HEK293T (cell line): Measurements from ENCODE around the gene TBR1.

Experiments
- CTCF ChIA-PET: fragments of 350-600 bp; formaldehyde crosslinking; extraction: SDS; loops from one replicate; lab custom pipeline; 2021; ENCODE audit warnings: antibody characterized with exemption, inconsistent platforms; lab: Yijun Ruan, JAX
- POLR2A ChIA-PET: fragments of 350-600 bp; formaldehyde crosslinking; extraction: SDS; loops from one replicate; lab custom pipeline; 2020; ENCODE audit warnings: antibody characterized with exemption, inconsistent platforms; lab: Yijun Ruan, JAX
- DNase-seq: peaks from one replicate; pipeline ENCODE4 v3.0.0; 2012; ENCODE audit warnings: mixed read lengths; ENCODE audit errors: extremely low spot score
- ARNT ChIP-seq: fragments of 450-650 bp; IDR thresholded peaks from 2 replicates; pipeline ENCODE4 v1.6.1; 2017; ENCODE audit warnings: mild to moderate bottlenecking
- BHLHE40 ChIP-seq: fragments of 450-650 bp; IDR thresholded peaks from 2 replicates; pipeline ENCODE4 v1.6.1; 2016; ENCODE audit warnings: mild to moderate bottlenecking, moderate library complexity, borderline replicate concordance
- CTBP1 ChIP-seq: fragments of 450-650 bp; IDR thresholded peaks from 2 replicates; pipeline ENCODE4 v1.6.1; 2016; ENCODE audit warnings: borderline replicate concordance
- ELF4 ChIP-seq: fragments of 450-650 bp; IDR thresholded peaks from 2 replicates; pipeline ENCODE4 v1.6.1; 2017; ENCODE audit warnings: antibody characterized with exemption
- FOXA1 ChIP-seq: fragments of 450-650 bp; IDR thresholded peaks from 2 replicates; pipeline ENCODE4 v1.6.1; 2016; ENCODE audit warnings: mild to moderate bottlenecking
- FOXK2 ChIP-seq: fragments of 450-650 bp; IDR thresholded peaks from 2 replicates; pipeline ENCODE4 v1.6.1; 2016; ENCODE audit warnings: mild to moderate bottlenecking
- FOXM1 ChIP-seq: fragments of 450-650 bp; IDR thresholded peaks from 2 replicates; pipeline ENCODE4 v1.6.1; 2017; ENCODE audit warnings: mild to moderate bottlenecking, borderline replicate concordance
- HDGF ChIP-seq: fragments of 450-650 bp; IDR thresholded peaks from 2 replicates; pipeline ENCODE4 v1.6.1; 2017; ENCODE audit warnings: antibody characterized with exemption, borderline replicate concordance
- L3MBTL2 ChIP-seq: fragments of 450-650 bp; conservative IDR thresholded peaks from 2 replicates; pipeline ENCODE4 v1.6.1; 2016; ENCODE audit warnings: mild to moderate bottlenecking
- LEF1 ChIP-seq: fragments of 450-650 bp; IDR thresholded peaks from 2 replicates; pipeline ENCODE4 v1.6.1; 2017; ENCODE audit warnings: mild to moderate bottlenecking, borderline replicate concordance
- NFRKB ChIP-seq: fragments of 450-650 bp; IDR thresholded peaks from 2 replicates; pipeline ENCODE4 v1.6.1; 2016; ENCODE audit warnings: mild to moderate bottlenecking, moderate library complexity
- PKNOX1 ChIP-seq: fragments of 450-650 bp; IDR thresholded peaks from 2 replicates; pipeline ENCODE4 v1.6.1; 2016
- SP1 ChIP-seq: fragments of 450-650 bp; IDR thresholded peaks from 2 replicates; pipeline ENCODE4 v1.6.1; 2017
- SUZ12 ChIP-seq: fragments of 450-650 bp; IDR thresholded peaks from 2 replicates; pipeline ENCODE4 v1.6.1; 2016; ENCODE audit warnings: mild to moderate bottlenecking
- TARDBP ChIP-seq: fragments of 450-650 bp; IDR thresholded peaks from 2 replicates; pipeline ENCODE4 v1.6.1; 2016
- ZNF384 ChIP-seq: fragments of 450-650 bp; IDR thresholded peaks from 2 replicates; pipeline ENCODE4 v1.6.1; 2016

The TBR1 gene

GRCh38 chr2:161374446-161374845, 41.7 kb upstream of the TBR1 start:
- POLR2A ChIA-PET: no interaction called here

GRCh38 chr2:161379740-161380139, 36.4 kb upstream of the TBR1 start:
- no peak for TF ChIP-seq ZNF384
- TF ChIP-seq FOXK2: no peak
- no peak for TF ChIP-seq L3MBTL2
- TF ChIP-seq NFRKB: no peak
- no peak for TF ChIP-seq ARNT
- TF ChIP-seq BHLHE40: no peak
- TF ChIP-seq ELF4: no peak
- TF ChIP-seq HDGF: no peak
- ChIA-PET POLR2A (no interaction called here), CTCF (no interaction called here)
- DNase-seq: no peak

More at GRCh38 chr2:161374446-161374845, 41.7 kb upstream of the TBR1 start:
- TF ChIP-seq HDGF (no peak), ELF4 (no peak), PKNOX1 (no peak), SUZ12 (no peak), FOXA1 (no peak), L3MBTL2 (no peak), FOXM1 (no peak), SP1 (no peak), CTBP1 (no peak), ARNT (no peak)
- CTCF ChIA-PET: no interaction called here
- no peak for DNase-seq

- DNase-seq: no peak
- no peak for TF ChIP-seq CTBP1
- no peak for TF ChIP-seq FOXA1
- no peak for TF ChIP-seq ZNF384
- TF ChIP-seq FOXK2: no peak
- no peak for TF ChIP-seq SUZ12
- TF ChIP-seq NFRKB: no peak
- TF ChIP-seq TARDBP: no peak
- no peak for TF ChIP-seq LEF1
- TF ChIP-seq BHLHE40: no peak
- TF ChIP-seq L3MBTL2: no peak
- no peak for TF ChIP-seq PKNOX1
- no peak for TF ChIP-seq HDGF
- TF ChIP-seq SP1: no peak
- POLR2A ChIA-PET: no interaction called here
- CTCF ChIA-PET: no interaction called here
Observed at GRCh38 chr2:161381546-161381945, 34.6 kb upstream of the TBR1 start.

- TF ChIP-seq LEF1: no peak
- no peak for TF ChIP-seq FOXM1
- no peak for TF ChIP-seq TARDBP
- no peak for TF ChIP-seq ARNT
- TF ChIP-seq L3MBTL2: no peak
- no peak for TF ChIP-seq ELF4
- no peak for TF ChIP-seq CTBP1
- no peak for TF ChIP-seq ZNF384
- no peak for DNase-seq
- ChIA-PET POLR2A (no interaction called here), CTCF (no interaction called here)
Observed at GRCh38 chr2:161382747-161383146, 33.4 kb upstream of the TBR1 start.

- POLR2A ChIA-PET: no interaction called here
- TF ChIP-seq PKNOX1: peak; percentile 30; the same call in 1 of the 2 replicates
- TF ChIP-seq ELF4: no peak
- no peak for DNase-seq
- CTCF ChIA-PET: no interaction called here
Observed at GRCh38 chr2:161384864-161385263, 31.2 kb upstream of the TBR1 start.

- ChIA-PET CTCF (no interaction called here), POLR2A (no interaction called here)
- TF ChIP-seq FOXA1 (no peak), SUZ12 (no peak), PKNOX1 (no peak), TARDBP (no peak), ARNT (no peak), BHLHE40 (no peak), HDGF (no peak), FOXK2 (no peak), ELF4 (no peak), NFRKB (no peak), FOXM1 (no peak), LEF1 (no peak), ZNF384 (no peak)
- DNase-seq: no peak
Observed at GRCh38 chr2:161386228-161386824, 29.8 kb upstream of the TBR1 start.
